ENCODE data around the gene GAP43.

Gene GAP43

DNA sequence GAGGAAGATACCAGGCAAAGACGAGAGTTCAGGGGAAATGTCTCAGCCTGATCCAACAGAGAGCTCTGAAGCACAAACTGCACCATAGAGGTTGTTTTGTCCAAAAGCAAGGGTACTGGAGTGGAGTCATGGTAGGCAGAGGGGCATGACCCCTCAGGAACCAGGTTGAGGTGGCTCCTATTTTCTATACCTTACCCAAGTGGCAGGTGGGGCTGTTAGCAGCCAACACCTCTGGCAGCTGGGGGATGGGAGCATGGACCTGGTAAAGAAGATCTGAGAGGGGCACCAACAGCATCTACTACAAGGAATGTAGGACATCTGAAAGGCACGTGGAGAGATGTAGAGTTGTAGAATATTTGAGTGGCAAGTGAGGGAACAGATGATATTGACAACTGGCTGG is 85.2 kb downstream of the GAP43 start:
- no peak overlapping the region for H3K9ac ChIP-seq (ENCODE audit: low read length)
- peak overlapping the region; percentile 70; the same call in 1 of the 2 replicates for H3K4me2 ChIP-seq (ENCODE audit: low read length)
- no peak overlapping the region for H3K4me3 ChIP-seq (ENCODE audit: low read length)
- H3K79me2 ChIP-seq (ENCODE audit: low read length): no peaks in the 10 kb centered on the region
- H3K4me1 ChIP-seq (ENCODE audit: low read length): peaks cover 46% of the 10 kb centered on the region
- TF ChIP-seq, protein P1, sequence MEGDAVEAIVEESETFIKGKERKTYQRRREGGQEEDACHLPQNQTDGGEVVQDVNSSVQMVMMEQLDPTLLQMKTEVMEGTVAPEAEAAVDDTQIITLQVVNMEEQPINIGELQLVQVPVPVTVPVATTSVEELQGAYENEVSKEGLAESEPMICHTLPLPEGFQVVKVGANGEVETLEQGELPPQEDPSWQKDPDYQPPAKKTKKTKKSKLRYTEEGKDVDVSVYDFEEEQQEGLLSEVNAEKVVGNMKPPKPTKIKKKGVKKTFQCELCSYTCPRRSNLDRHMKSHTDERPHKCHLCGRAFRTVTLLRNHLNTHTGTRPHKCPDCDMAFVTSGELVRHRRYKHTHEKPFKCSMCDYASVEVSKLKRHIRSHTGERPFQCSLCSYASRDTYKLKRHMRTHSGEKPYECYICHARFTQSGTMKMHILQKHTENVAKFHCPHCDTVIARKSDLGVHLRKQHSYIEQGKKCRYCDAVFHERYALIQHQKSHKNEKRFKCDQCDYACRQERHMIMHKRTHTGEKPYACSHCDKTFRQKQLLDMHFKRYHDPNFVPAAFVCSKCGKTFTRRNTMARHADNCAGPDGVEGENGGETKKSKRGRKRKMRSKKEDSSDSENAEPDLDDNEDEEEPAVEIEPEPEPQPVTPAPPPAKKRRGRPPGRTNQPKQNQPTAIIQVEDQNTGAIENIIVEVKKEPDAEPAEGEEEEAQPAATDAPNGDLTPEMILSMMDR (IDR thresholded peaks at IDR 0.05; ENCODE audit: low read depth, low read length): no peak
- TF ChIP-seq EZH2phosphoT487 (IDR thresholded peaks at IDR 0.05; ENCODE audit: low read depth): no peak
- H3K27me3 ChIP-seq (ENCODE audit: low read depth, low read length): no peaks in the 10 kb centered on the region
- peaks cover 2% of the 10 kb centered on the region for H3K36me3 ChIP-seq (replicated peaks; ENCODE audit: low read depth, low read length)
- H3K27ac ChIP-seq (ENCODE audit: low read length): no peak overlapping the region
- no peaks in the 10 kb centered on the region for H3K9me3 ChIP-seq (ENCODE audit: insufficient read depth, low read length)
- H4K20me1 ChIP-seq (ENCODE audit: insufficient read depth, low read length): no peaks in the 10 kb centered on the region
- H2AFZ ChIP-seq (ENCODE audit: low read depth, low read length): no peak overlapping the region

DNA sequence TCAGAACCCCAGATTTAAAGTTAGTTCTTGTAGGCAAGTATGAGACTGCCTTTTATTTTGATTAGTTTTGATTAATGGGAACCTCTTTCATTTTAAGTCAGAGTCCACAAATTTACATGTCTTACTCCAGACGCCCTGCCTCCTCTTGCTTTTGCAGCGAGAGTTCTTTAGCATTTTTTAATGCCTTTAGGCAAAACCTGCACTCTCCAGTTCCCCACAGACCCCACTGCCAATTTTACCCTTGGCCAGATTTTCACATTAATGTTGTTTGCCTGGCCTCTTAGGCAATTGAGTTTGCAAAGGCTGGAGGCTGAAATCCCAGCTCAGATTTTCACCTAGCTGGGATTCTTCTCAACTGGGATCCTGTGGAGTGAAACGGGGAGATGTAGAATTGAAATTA is 85.8 kb downstream of the GAP43 start:
- TF ChIP-seq, protein P1 (IDR thresholded peaks at IDR 0.05; ENCODE audit: low read depth, low read length): no peak
- TF ChIP-seq EZH2phosphoT487 (IDR thresholded peaks at IDR 0.05; ENCODE audit: low read depth): no peak
- H3K4me2 ChIP-seq (ENCODE audit: low read length): peak overlapping the region; percentile 70
- H3K27ac ChIP-seq (ENCODE audit: low read length): peak overlapping the region; percentile 36
- no peaks in the 10 kb centered on the region for H3K36me3 ChIP-seq (replicated peaks; ENCODE audit: low read depth, low read length)
- H4K20me1 ChIP-seq (ENCODE audit: insufficient read depth, low read length): no peaks in the 10 kb centered on the region
- H3K79me2 ChIP-seq (ENCODE audit: low read length): no peaks in the 10 kb centered on the region
- H3K4me3 ChIP-seq (ENCODE audit: low read length): peak overlapping the region; percentile 51
- H2AFZ ChIP-seq (ENCODE audit: low read depth, low read length): peak overlapping the region; percentile 64; the same call in 1 of the 2 replicates
- 0 out of 2 replicates have a peak overlapping the region, but pooled peaks have one; percentile 3 for H3K9ac ChIP-seq (ENCODE audit: low read length)
- peaks cover 42% of the 10 kb centered on the region for H3K4me1 ChIP-seq (ENCODE audit: low read length)
- H3K9me3 ChIP-seq (ENCODE audit: insufficient read depth, low read length): no peaks in the 10 kb centered on the region
- H3K27me3 ChIP-seq (ENCODE audit: low read depth, low read length): no peaks in the 10 kb centered on the region

DNA sequence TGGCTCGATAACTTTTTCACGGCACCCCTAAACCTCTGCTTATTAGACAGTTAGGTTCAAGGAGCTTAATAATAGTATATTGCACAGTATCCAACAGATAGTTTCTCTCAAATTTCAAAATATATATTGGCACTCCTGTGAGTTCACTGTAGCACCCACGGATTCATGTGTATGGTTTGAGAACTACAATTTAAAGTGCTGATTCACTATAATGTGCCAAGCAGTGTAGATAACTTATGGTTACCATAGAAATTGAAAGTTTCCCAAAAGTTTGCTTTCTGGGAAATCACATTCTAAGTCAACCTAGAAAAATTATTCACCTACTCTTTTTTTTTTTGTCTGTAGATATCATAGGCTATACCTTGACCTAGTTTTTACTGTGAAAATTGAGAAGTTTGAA is 86.6 kb downstream of the GAP43 start:
- H4K20me1 ChIP-seq (ENCODE audit: insufficient read depth, low read length): no peaks in the 10 kb centered on the region

DNA sequence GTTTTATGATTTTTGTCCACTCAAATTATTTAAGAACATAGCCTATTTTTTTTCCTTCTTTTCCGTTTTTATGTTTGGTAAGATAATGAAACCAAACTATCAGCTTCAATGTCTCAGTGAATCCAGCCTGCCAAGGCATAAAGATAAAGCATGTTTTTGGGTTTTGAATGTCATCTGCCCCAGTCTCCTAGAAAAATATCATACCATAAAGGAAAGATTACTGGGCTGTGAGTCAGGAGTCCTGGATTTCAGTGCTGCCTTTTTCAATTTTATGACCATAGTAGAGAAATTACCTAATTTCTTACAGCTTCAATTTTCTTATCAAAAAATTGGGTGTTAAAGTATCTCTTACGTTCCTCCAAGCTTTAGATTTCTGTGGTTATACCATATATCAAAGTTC is 87.5 kb downstream of the GAP43 start:
- TF ChIP-seq EZH2phosphoT487 (IDR thresholded peaks at IDR 0.05; ENCODE audit: low read depth): no peak
- TF ChIP-seq, protein P1 (IDR thresholded peaks at IDR 0.05; ENCODE audit: low read depth, low read length): no peak
- H3K27me3 ChIP-seq (ENCODE audit: low read depth, low read length): no peaks in the 10 kb centered on the region
- H4K20me1 ChIP-seq (ENCODE audit: insufficient read depth, low read length): no peaks in the 10 kb centered on the region
- no peak overlapping the region for H2AFZ ChIP-seq (ENCODE audit: low read depth, low read length)
- H3K79me2 ChIP-seq (ENCODE audit: low read length): no peaks in the 10 kb centered on the region
- no peak overlapping the region for H3K27ac ChIP-seq (ENCODE audit: low read length)
- no peaks in the 10 kb centered on the region for H3K9me3 ChIP-seq (ENCODE audit: insufficient read depth, low read length)
- no peak overlapping the region for H3K9ac ChIP-seq (ENCODE audit: low read length)
- peaks cover 26% of the 10 kb centered on the region for H3K4me1 ChIP-seq (ENCODE audit: low read length)
- no peak overlapping the region for H3K4me3 ChIP-seq (ENCODE audit: low read length)
- H3K4me2 ChIP-seq (ENCODE audit: low read length): no peak overlapping the region
- H3K36me3 ChIP-seq (replicated peaks; ENCODE audit: low read depth, low read length): no peaks in the 10 kb centered on the region

More for the DNA sequence above, 86.6 kb downstream of the GAP43 start:
- no peak overlapping the region for H3K27ac ChIP-seq (ENCODE audit: low read length)
- no peak overlapping the region for H3K4me2 ChIP-seq (ENCODE audit: low read length)
- H3K4me1 ChIP-seq (ENCODE audit: low read length): peaks cover 35% of the 10 kb centered on the region
- H3K36me3 ChIP-seq (replicated peaks; ENCODE audit: low read depth, low read length): no peaks in the 10 kb centered on the region
- H3K9ac ChIP-seq (ENCODE audit: low read length): no peak overlapping the region
- no peaks in the 10 kb centered on the region for H3K79me2 ChIP-seq (ENCODE audit: low read length)
- no peaks in the 10 kb centered on the region for H3K27me3 ChIP-seq (ENCODE audit: low read depth, low read length)
- TF ChIP-seq EZH2phosphoT487 (IDR thresholded peaks at IDR 0.05; ENCODE audit: low read depth): no peak
- TF ChIP-seq, protein P1 (IDR thresholded peaks at IDR 0.05; ENCODE audit: low read depth, low read length): no peak
- H2AFZ ChIP-seq (ENCODE audit: low read depth, low read length): no peak overlapping the region
- no peak overlapping the region for H3K4me3 ChIP-seq (ENCODE audit: low read length)
- no peaks in the 10 kb centered on the region for H3K9me3 ChIP-seq (ENCODE audit: insufficient read depth, low read length)

Data from OCI-LY3 (cell line).